GM18873 (cell line): Measurements from ENCODE around the gene TRIM68.

Experiments used
- ATAC-seq: cut with Tn5 transposase; IDR thresholded peaks from one replicate; pipeline ENCODE4 v1.9.1; 2021; ENCODE audit warnings: mild to moderate bottlenecking, moderate library complexity, moderate number of reproducible peaks; ENCODE audit not compliant: unreplicated experiment, low FRiP score

Gene TRIM68

GRCh38 chr11:4606231-4607015, 1.6 kb downstream of the TRIM68 start:
- ATAC-seq: no peak

DNA sequence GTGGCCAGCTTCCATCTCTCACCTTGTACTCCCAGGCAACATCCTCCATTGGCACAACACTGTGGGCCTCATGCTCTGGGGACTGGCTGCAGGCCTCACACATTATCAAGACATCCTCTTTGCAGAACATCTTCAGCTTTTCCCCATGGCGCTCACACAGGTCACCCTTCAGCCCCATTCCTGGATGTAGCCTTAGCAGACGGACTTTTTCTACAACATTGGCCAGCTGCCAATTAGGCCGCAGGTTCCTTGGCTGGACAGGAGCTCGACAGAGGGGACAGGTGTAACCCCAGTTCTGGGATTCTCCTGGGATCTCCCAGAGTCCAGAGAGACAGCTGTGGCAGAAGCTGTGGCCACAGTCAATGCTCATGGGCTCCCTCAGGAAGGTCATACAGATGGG, 3.0 kb downstream of the TRIM68 start:
- ATAC-seq: no peak

DNA sequence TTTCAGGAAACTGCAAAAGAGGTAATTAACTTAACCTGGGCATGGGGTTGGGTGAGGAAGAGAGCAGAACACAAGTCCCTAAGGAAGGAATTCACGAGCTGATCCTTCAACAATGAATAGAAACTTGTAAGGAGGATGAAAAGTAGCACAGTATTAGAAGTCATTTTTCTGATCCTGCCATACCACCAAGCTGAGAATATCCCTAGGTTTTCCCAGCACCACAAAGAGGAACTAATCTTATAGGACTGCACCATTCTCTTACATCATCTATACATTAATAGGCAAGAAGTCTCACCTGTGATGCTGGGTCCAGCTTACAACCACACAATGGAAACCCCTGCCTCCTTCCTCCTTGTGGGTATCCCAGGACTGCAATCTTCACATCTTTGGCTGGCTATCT, 14.3 kb downstream of the TRIM68 start, which contains the start of gene OR52I1:
OR52I1 (plus strand) TSS at position 301 of the 400 bp plus-strand sequence; CDS start at position 301, 0 bp downstream.
- ATAC-seq: no peak

DNA sequence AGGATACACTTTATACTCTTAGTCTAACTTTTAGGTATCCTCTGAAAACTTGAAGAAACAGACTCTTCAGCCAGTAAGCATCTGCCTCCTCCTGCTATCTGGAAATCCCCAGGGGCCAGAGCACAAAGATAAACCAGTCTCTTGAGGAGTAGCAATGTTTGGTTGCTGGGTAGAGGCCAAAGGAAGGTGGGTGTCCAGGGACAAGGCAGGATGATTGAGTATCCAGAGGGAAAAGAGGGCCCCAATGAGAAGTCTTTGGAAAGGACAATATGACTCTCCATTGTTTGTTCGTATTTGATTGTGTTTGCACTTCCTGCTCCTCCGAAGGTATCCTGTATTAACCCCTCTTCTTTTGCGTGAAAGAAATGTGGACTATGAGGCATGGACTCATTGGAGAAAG, 19.0 kb downstream of the TRIM68 start:
- no peak for ATAC-seq

DNA sequence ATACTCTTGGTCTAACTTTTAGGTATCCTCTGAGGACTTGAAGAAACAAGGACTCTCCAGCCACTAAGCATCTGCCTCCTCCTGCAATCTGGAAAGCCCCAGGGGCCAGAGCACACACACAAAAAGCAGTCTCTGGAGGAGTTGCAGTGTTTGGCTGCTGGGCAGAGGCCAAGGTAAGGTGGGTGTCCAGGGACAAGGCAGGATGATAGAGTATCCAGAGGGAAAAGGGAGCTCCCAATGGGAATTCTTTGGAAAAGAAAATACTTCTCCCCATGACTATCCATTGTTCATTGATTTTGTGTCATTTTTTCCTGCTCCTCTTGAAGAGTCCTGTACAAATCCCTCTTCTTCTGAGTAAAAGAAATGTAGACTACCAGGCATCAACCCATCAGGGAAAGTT, 26.6 kb downstream of the TRIM68 start, which contains the start of gene OR52I2:
OR52I2 (plus strand) TSS at position 301 of the 400 bp plus-strand sequence.
- ATAC-seq: no peak

- no peak for ATAC-seq
Measured at GRCh38 chr11:4580124-4580523, 27.9 kb downstream of the TRIM68 start.

DNA sequence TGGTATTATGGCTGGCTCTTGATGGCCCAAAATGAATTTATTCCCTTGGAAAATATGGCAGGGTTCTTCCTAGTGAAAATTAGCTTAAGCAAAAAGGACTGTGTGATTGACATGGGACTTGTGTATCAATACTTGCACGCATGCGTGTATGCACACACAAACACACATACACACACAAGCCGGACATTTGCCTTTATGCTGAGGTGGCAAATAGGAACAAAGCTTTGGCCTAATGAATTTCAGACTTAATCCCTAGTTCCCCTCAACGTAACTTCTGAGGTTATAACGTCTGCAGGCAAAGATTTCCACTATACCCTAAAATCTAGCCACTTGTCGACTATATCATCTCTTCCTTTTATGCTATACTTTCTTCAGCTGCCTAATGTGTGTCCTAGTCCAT, 29.4 kb downstream of the TRIM68 start:
- ATAC-seq: no peak

GRCh38 chr11:4577761-4578160, 30.3 kb downstream of the TRIM68 start:
- ATAC-seq: no peak

GRCh38 chr11:4576880-4577279, 31.2 kb downstream of the TRIM68 start:
- ATAC-seq: no peak

- no peak for ATAC-seq
Measured at GRCh38 chr11:4569075-4569474, 39.0 kb downstream of the TRIM68 start.

DNA sequence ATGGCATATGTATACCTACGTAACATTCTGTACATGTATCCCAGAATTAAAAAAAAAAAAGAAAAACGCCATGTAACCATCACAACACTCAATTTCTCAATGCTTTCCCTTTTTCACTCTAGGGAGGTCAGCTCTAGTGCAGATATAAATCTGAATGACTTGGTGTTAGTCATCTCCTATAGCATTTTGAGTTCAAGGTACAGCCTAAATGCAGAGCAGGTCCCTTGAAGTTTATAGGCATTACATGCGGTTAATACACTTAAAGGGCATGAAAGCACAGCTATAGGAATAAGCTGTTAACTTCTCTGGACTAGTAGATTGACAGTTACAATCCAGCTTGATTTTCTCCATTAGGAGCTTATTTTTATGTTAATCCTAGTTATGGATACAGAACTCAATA, 42.7 kb downstream of the TRIM68 start:
- no peak for ATAC-seq

DNA sequence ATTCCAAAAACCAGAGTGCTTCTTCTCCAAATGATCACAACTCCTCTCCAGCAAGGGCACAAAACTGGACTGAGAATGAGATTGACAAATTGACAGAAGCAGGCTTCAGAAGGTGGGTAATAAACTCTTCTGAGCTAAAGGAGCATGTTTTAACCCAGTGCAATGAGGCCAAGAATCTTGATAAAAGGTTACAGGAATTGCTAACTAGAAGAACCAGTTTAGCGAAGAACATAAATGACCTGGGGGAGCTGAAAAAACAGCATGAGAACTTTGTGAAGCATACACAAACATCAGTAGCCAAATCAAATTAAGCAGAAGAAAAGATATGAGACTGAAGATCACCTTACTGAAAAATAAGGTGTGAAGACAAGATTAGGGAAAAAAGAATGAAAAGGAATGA, 47.6 kb downstream of the TRIM68 start:
- ATAC-seq: no peak

- no peak for ATAC-seq
Measured at GRCh38 chr11:4559527-4560440, 48.2 kb downstream of the TRIM68 start.

- no peak for ATAC-seq
Measured at GRCh38 chr11:4551346-4551979, 56.6 kb downstream of the TRIM68 start.
